Measurements from ENCODE around the gene SIRT5.

SIRT5 gene

DNA sequence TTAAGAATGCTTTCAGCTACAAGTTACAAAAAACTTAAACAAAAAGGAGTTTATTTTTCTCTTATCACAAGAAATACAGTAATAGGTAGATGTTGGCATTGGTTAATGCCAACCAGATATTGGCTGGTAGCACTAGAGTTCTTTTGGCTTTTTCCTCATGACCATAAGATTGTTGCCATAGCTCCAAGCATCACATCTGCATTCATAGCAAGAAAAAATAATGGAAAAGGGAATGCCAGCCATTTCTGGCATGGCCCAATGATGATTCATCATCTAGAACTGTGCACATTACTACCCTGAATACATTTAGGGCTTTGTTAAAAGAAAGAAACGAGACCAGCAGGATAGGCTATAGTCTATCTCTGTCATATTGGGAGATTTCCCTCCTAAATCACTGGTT lies 20.8 kb upstream of the SIRT5 start:
- no peak for DNase-seq (ENCODE audit: low spot score)

DNA sequence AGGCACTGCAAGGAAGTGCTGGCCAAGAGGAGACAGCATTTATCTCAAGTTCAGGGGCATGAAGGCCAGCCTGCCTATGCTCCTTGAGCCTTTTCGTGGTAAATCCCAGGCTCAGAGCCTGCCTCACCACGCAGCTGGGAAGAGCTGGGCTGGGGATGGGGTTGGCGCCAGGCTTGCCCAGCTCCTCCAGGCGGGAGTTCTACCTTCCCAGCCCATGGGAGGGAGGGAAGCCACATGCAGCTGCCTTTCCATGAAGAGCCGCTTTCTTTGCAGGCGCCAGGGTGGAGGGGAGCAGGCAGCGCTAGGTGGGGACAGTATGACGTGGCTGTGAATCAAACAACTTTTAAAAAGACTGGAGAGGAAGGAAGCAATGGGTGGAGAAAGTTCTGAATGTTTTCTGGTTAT lies 19.5 kb upstream of the SIRT5 start:
- peak; percentile 74 for DNase-seq (ENCODE audit: low spot score)

DNA sequence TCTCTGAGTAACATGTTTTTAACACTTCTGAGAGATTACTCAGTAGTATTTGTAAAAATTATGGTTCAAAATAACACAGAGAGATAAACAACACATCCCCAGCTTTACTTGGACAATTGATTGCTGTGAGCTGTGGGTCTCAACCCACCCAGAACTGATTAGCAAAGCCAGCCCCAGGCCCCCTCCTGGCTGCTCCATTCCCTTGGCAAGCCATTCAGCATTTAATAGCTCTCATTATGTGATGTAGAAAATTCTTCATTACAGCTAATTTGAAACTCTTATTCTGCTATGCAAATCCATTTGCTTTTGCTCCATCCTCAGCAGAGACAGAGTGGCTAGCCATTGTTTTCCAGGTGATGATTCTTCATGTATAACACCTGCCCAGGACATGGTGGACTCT lies 16.6 kb upstream of the SIRT5 start:
- no peak for DNase-seq (ENCODE audit: low spot score)

DNA sequence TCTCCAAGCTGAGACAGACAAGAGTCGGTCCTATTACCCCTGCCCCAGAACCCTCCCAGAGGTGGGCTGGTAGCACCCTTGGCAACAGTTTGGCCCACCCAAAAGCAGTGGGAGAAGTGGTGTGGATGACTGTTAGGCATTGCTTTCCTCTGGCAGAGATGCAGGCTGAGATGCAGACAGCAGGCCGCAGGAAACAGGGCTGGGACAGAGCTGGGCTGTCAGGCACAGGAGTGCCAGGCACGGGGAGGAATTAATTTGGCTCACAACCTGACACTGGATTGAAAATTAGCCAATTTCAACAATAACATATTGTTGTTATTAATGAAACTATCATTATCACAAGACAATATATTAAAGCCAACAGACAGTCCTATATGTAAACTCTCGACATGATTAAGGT lies 15.7 kb upstream of the SIRT5 start:
- DNase-seq (ENCODE audit: low spot score) = peak; percentile 64

DNA sequence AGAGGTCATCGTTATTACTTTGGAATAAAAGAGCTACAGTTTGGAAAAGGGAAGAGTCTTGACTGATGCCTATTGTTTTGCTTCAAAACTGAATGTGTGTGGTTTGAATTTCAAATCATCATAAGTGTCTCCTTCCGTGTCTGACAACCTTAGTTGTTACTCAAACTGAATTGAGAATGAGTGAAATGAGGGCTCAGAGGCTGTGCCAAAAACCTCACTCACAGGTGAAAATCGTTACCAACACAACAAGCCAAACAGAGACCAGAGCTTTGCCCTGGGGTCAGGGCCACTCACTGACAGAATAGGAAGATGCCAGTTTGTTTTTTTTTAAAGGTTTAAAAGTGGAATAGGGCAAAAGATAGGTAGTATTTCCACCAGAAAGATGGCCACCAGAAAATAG lies 15.2 kb upstream of the SIRT5 start:
- DNase-seq (ENCODE audit: low spot score) = peak; percentile 57

DNA sequence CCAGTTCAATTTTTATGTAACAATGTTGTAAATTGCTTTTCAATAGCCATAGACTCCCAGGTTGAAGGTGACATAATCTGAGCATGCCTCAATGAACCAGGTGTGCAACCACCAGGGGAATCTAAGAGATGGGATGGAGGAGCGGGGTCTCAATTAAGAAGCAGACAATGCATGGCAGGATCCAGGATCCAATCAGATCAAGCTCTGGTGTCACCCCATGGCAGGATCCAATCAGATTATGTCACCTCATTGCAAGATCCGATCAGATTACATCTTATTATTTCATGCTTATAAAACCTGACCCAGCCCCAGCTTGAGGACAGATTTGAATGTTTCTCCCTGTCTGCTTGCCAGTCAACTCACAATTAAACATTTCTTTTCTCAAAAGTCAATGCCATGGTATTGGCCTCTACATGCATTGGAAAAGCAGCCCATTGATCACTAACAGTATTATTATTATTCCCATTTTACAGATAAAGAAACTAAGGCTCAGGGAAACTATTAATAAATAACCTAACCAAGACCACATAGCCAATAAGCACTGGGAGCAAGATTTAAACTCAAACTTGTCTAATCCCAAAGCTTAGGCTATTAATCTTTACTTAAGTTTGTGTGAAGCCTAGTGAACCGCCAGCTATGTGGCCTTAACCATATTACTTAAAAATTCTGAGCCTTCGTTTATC lies 14.3 kb upstream of the SIRT5 start:
- DNase-seq (ENCODE audit: low spot score) = no peak

DNA sequence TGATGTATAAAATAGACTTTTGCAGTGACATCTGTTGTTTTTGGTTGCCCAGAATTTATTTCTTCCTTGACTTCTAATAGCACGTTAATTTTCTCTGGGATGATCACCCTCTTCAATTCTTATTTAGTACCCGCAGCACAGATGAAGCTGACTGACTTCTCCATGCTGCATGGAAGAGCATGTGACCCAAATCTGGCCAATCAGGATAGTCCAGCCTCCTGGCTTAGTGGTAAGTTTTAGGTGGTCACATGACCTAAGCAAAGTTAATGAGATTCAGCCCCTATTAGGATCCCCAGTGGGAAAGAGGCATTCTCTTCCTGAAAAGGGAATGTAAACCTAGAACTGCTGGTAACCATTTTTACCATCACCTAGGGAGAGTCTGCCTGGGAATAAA lies 13.8 kb upstream of the SIRT5 start:
- no peak for DNase-seq (ENCODE audit: low spot score)

DNA sequence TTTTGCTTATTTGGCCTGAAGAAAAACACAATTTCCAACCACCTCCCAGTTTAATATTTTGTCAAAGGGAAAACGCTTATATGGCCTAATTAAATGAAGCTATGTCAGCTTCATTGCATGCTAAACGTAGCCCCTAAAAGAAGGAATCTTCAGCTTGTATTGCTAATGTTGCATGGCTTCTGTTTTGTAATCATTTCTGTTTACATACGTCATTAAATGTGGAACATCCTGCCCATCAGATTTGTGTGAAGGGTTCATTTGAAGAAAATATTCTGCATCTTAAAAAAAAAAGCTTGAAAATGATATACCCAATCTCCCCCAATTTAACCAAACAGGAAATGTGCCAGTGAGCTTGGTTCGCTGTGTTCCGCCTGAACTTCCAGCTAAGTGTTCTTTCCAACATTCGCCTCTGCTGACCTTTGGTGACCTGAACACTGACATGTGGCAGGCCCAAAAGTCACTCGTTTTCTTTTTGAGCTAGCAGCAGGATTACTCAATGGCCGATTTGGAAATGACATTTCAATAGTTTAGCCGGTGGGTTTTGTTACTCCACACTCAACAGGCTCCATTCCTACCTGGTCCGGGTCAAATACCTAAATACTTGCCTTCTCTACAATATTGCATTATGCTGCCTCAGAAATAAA lies 12.7 kb upstream of the SIRT5 start:
- no peak for DNase-seq (ENCODE audit: low spot score)

DNA sequence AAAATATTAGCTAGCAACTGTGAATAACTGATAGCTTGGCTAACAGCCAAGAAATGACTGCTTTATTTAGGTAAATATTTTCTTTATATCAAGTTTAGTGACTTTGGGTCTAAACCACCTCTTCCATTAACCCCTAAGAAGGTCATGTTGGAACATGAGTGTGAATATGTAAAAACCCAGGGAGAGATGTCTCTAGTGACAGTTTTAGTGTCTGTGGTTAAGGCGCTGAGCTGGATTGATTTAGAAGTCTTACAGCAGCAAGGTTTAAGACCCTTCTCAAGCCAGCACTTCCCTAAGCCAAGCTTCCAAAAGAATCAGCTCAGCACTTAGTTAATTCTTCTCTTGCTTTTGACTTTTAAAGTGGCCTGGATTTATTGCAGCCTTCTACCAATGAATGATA lies 11.4 kb upstream of the SIRT5 start:
- DNase-seq (ENCODE audit: low spot score) = no peak

DNA sequence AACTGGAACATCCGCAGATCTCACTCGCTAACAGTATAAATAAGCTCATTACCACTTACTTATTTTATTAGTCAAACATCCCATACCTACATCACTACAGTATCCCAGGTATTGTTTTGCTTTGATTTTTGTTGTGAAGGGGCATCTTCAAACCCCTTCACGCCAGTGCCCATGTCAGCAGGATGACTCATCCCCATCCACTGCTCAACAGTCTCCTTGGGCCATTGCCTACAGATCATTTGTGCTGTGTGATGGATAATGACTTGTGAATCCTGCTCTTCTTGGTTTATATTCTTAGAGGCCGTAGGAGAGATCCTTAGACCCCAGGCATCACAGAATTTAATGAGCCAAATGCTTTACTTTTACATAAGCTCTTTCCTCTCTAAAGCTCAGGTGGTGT lies 8.5 kb upstream of the SIRT5 start:
- no peak for DNase-seq (ENCODE audit: low spot score)

DNA sequence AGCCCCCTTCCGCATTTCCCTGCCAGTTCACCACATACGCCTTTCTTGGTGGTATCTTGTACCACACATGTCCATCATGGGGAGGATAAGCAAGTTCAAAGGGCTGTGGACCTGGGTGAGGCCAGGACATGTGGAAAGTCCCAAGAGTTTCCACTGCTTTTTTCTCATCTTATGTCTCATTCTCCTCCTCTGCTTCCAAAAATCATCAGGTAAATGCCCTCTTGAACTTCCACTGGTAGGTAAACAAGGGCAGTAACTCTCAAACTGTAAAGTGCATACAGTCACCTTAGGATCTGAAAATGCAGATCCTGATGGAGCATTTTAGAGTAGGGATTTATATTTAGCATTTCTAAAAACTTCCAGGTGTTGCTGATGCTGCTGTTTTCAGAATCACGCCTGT lies 7.9 kb upstream of the SIRT5 start:
- no peak for DNase-seq (ENCODE audit: low spot score)

DNA sequence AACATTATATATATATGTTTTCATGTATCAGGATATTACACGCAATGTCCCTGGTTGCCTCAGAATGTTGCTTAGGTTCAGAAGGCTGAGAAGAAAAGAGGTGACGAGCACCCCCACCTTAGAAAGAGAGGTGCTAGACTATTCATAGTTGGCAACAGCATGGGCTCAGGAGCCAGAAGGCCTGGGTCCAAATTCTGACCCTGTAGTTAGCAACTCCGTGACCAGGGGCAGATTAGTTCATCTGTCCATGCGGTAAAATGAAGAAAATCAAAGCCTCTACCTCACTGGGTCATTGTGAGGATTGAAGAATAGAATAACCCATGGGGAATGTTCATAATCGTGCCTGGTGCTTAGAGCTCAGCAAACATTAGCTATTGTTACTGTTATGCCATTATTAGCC lies 5.4 kb upstream of the SIRT5 start:
- no peak for DNase-seq (ENCODE audit: low spot score)

DNA sequence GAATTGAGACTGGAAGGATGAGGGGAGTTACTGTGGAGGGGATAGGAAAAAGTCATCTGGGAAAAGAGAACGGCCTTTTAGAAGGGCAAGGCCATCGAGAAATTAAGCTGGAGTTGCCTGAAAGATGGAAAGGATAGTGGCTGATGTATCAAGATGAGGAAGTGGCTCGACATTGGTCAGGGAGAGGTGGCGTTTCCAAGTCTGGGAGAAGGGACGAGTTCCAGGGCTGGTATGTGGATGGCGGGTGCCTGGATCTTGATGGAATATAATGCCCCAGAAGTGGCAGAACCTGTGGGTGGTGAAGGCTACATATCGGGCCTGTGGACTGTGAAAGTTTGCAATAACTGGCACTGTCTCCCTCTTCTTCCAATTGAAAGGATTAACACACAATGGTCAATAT lies 2.2 kb upstream of the SIRT5 start:
- no peak for DNase-seq (ENCODE audit: low spot score)

DNA sequence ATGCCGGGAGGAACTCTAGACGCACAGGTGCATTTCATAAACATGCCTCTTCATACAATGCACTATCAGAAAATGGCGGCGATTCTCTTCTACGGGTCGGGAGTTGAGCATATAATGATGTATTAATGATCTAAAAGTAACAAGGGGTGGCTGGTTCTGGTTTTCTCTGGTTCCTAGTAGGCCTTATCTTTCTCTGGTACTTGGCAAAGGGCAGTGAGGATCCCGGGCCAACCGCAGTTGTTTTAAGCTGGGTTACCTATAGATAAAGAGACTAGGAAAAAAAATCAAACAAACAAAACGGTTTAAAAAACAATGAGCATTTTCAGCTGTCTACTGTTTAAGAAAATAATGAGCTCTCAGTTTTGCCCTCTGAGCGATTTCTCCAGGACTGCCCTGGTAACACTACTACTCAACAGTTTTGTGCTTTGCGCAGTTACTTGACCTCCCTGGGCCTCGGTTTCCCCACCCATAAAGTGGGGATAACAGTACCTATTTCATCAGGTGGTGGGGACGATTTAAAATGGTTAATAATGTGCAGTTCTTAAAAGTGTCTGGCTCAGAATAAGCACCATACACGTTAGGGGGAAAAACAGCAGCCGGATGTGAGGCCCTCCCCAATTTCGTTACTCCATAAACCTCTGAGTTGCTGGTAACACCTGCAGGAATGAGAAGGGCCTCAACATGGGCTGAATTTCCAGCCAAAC lies 1.3 kb upstream of the SIRT5 start:
- no peak for DNase-seq (ENCODE audit: low spot score)

DNA sequence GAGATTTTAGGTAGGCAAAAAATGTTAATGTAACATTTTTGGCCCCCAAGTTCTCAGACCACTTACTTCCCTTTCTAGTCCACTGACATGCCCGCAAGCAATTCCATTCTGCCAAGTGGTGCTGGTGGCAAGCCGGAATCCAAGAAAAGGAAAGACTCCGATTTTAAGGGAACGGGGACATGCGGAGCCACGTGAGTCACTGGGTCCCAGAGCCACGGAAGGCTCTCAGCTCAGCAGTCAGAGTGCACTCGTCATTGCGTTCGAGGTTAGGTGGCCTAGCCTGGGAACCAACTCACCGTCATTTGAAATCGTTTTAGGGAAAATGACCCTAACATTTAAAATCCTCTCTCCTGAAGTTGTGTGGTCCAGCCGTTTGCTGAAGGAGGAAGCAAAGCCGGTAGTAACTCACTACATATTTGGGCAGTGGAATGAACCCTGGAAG lies 711 bp upstream of the SIRT5 start:
- DNase-seq (ENCODE audit: low spot score) = peak; percentile 47

DNA sequence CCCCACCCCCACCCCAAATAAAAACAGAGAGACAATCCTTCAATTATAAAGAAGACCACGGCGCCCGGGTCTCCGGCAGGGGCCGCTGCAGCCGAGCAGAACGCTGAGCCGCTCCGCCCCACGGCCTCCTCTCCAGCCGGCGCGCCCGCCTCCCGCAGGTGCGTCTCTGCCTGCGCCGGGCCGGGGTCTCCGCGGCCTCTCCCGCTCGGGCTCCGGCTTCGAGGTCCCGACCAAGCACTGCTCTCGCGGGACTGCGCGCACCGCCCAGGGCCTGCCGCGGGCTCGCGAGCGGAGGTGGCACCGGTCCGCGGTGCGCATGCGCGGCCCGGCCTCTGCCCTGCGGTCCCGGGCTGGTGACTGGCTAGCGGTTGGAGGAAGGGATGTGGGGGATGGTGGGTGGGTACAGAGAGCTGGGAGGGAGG lies 241 bp upstream of the SIRT5 start:
- peak; percentile 92 for DNase-seq (ENCODE audit: low spot score)

DNA sequence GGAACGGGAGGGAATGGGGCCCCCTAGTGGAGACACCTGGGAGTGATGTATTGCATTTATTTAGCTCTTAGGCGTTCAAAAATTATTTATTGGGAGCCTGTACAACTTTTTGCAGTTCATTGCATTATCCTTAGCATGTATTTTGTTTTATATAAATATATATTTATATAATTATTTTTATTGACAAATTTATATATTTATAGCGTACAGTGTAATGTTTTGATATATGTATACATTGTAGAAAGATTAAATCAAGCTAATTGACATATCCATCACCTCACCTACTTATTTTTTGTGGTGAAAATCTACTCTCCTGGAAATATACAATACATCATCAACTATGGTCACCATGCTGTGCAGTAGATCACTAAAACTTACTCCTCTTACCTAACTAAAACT lies 975 bp downstream of the SIRT5 start:
- no peak for DNase-seq (ENCODE audit: low spot score)

DNA sequence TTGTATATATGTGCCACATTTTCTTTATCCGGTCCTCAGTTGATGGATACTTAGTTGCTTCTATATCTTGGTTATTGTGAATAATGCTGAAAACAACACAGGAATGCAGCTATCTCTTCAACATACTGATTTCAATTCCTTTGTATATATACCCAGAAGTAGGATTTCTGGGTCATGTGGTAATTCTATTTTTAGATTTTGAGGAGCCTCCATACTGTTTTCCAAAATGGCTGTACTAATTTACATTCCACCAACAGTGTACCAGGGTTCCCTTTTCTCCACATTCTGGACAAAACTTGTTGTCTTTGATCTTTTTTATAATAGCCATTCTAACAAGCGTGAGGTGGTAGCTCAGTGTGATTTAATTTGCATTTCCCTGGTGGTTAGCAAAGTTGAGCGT lies 1.6 kb downstream of the SIRT5 start:
- DNase-seq (ENCODE audit: low spot score) = no peak

DNA sequence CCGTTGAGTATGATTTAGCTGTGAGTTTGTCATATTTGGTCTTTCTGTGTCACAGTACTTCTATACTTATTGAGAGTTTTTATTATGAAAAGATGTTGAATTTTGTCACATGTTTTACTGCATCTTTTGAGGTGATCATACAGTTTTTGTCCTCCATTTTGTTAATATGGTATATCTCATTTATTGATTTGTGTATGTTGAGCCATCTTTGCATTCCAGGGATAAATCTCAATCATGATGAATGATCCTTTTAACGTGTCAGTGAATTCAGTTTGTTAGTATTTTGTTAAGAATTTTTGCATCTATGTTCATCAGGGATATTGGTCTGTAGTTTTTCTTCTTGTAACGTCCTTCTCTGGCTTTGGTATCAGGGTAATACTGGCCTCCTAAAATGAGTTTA lies 3.5 kb downstream of the SIRT5 start:
- no peak for DNase-seq (ENCODE audit: low spot score)

DNA sequence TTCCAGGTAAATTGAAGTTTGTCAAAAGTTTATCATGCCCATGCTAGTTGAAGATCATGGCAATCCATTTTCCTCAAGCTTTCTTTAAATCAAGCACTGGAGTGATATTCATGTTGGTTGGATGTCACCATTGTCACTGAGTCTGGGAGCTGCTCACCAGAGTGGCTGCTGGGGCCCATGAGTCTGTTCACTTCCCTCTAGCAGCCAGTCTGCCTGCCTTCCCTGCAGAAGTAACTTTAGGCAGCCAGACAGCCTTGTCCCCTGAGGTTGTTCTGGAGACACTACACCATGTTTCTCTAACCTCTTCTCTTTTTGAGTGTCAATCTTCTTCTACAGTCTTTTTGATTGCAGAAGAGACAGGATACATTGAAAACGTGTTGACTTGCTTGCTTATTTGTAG lies 5.5 kb downstream of the SIRT5 start:
- no peak for DNase-seq (ENCODE audit: low spot score)

DNA sequence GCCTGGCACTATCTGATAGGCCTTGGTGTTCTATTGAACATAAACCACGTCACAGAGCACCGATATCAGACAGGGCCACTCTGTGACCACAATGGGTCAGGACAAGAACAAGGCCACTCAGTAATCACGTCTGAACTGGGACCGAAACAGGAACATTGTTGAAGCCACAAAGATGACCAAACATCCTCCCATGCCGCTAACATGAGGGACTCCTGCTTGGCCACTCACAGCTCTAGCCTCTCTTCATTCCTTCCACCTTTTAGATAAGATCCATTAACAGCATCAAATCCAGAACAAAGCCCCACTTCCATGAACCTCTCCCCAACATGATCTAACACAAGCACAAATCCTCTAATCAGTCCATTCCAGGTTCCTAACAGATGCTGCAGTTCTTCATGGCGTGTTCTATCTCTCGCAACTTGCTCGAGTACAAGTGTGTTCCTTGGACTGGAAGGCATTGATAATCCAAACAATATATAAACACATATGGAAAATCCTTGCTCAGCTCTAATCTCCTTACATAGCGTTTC lies 7.4 kb downstream of the SIRT5 start:
- no peak for DNase-seq (ENCODE audit: low spot score)

DNA sequence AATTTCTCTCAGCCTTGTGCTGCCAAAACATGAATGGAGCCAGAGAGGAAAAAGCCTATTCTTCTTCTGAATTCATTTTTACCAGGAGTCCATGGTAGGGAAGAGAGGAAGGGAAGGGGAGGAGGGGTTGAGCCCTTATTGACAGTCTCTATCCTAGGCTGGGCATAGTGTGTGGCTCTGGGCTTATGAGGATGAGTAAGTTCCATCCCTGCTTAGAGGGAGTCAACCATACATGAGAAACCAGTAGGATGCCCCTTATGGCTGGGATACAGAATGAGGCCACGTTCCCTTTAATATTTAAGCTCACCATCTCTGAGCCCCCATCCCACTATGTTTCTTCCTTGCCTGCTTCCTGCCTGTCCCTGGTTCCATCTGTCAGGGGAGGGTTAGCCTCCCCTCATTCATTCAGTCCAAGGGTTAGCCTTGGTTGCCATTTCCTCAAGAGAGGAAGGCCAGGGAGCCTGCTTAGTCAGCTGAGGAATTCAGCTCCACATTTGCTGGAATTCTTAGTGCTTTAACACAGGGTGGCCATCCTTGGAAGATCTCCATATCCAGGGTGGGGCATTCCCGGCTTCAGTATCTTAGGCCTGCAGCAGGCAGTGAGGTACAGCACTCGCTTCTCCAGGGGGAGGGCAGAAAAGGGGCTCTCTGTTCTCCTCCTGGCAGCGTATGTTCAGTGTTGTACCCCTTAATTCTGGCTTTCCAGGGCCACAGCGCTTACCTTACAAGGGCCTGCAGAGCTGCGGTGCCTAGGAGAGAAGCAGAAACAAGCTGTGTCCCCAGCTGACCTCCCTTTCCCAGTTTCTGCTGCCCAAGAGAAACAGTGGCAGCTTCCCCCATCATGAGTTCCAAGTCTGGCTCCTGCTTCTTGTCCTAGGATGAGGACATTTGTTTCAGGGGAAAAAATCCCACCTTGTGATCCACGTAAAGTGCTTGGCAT lies 12.5 kb downstream of the SIRT5 start:
- no peak for DNase-seq (ENCODE audit: low spot score)

All from globus pallidus (tissue), 1 donor.